H1 (cell line): ENCODE data around the gene CLP1. TPM values are rescaled to one million over a fixed set of nuclear protein-coding genes. Genes with fewer than 3 reads are reported as not detected.

ENCODE experiments used
- CTCF ChIA-PET: fragments of 300-600 bp; sonication (Branson Sonifier 250); formaldehyde crosslinking; loops from one replicate; lab custom pipeline; 2021; ENCODE audit not compliant: partially characterized antibody; lab: Charles Lee
- POLR2A ChIA-PET: fragments of 300-600 bp; sonication (Branson Sonifier 250); formaldehyde crosslinking; loops from one replicate; lab custom pipeline; 2021; ENCODE audit warnings: inconsistent platforms; ENCODE audit not compliant: partially characterized antibody; lab: Charles Lee
- DNase-seq, 2 experiments: peaks; one replicate each; pipeline versions ENCODE4 v3.0.0 to v3.0.0-alpha.2; 2010 to 2022; ENCODE audit warnings: low spot score in 2 of 2, low read depth in 1 of 2, mixed read lengths in 1 of 2
- FAIRE-seq: peaks from 2 replicates; lab custom pipeline; 2011; peaks lifted over from hg19 to GRCh38; lab: Jason Lieb, UNC
- H2AFZ ChIP-seq: 2 replicates; pipeline ENCODE4 v1.8.1; 2012; ENCODE audit warnings: low read length, inconsistent platforms
- H2AK5ac ChIP-seq: 2 replicates; pipeline ENCODE4 v1.6.1; 2013; ENCODE audit warnings: low read depth, low read length
- H2BK120ac ChIP-seq: replicated peaks from 2 replicates; pipeline ENCODE3; 2013; ENCODE audit warnings: low read depth, low read length, inconsistent platforms
- H2BK12ac ChIP-seq: 2 replicates; pipeline ENCODE4 v1.6.1; 2013; ENCODE audit warnings: low read depth, low read length
- H2BK15ac ChIP-seq: 2 replicates; pipeline ENCODE4 v1.6.1; 2013; ENCODE audit warnings: low read length
- H2BK20ac ChIP-seq: 2 replicates; pipeline ENCODE4 v1.6.1; 2013; ENCODE audit warnings: low read length
- H2BK5ac ChIP-seq: 2 replicates; pipeline ENCODE4 v1.6.1; 2013; ENCODE audit warnings: low read depth, low read length
- H3K14ac ChIP-seq: 2 replicates; pipeline ENCODE4 v1.6.1; 2013; ENCODE audit warnings: inconsistent platforms; ENCODE audit not compliant: insufficient read length
- H3K18ac ChIP-seq: 2 replicates; pipeline ENCODE4 v1.6.1; 2013; ENCODE audit warnings: low read length; ENCODE audit errors: extremely low read depth
- H3K23ac ChIP-seq: 2 replicates; pipeline ENCODE4 v1.6.1; 2013; ENCODE audit warnings: inconsistent platforms; ENCODE audit not compliant: insufficient read length
- H3K23me2 ChIP-seq: 2 replicates; pipeline ENCODE4 v1.6.1; 2013; ENCODE audit warnings: low read depth, low read length
- H3K27ac ChIP-seq: 2 replicates; pipeline ENCODE4 v1.6.1; 2011; ENCODE audit warnings: low read depth, low read length, inconsistent platforms
- H3K27me3 ChIP-seq, 4 experiments: replicated peaks in 1 of 4; 1 replicate in 1 of 4; 2 replicates in 3 of 4; pipeline versions ENCODE4 v1.6.1 to v1.8.1; 2011 to 2013; ENCODE audit warnings: low read length in 3 of 4, mild to moderate bottlenecking in 3 of 4, inconsistent platforms in 2 of 4, mixed read lengths in 2 of 4, moderate library complexity in 1 of 4; ENCODE audit not compliant: control insufficient read depth in 3 of 4, insufficient read depth in 3 of 4; ENCODE audit errors: extremely low read depth in 1 of 4
- H3K36me3 ChIP-seq, 4 experiments: 2 replicates each; pipeline versions ENCODE4 v1.6.1 to v1.8.1; 2011 to 2013; ENCODE audit warnings: mild to moderate bottlenecking in 4 of 4, low read length in 3 of 4, moderate library complexity in 2 of 4, control low read depth in 1 of 4, inconsistent platforms in 1 of 4; ENCODE audit not compliant: insufficient read depth in 4 of 4, control insufficient read depth in 2 of 4
- H3K4ac ChIP-seq: replicated peaks from 2 replicates; pipeline ENCODE3; 2013; ENCODE audit warnings: low read length, low read depth, mixed read lengths, inconsistent platforms; ENCODE audit not compliant: insufficient read length
- H3K4me1 ChIP-seq, 4 experiments: replicated peaks in 1 of 4; 1 replicate in 1 of 4; 2 replicates in 3 of 4; pipeline versions ENCODE4 v1.6.1 to v1.8.1; 2011 to 2013; ENCODE audit warnings: low read length in 3 of 4, inconsistent platforms in 2 of 4, mixed read lengths in 1 of 4; ENCODE audit not compliant: insufficient read depth in 4 of 4, control insufficient read depth in 3 of 4
- H3K4me2 ChIP-seq, 2 experiments: 2 replicates each; pipeline versions ENCODE4 v1.6.1 to v1.8.1; 2011 to 2013; ENCODE audit warnings: low read depth in 2 of 2, low read length in 2 of 2, control low read depth in 1 of 2, inconsistent platforms in 1 of 2, mild to moderate bottlenecking in 1 of 2; ENCODE audit not compliant: insufficient read depth in 1 of 2
- H3K4me3 ChIP-seq, 4 experiments: fragments of 200-600, 300-600 bp in 1 of 4; sonication (generic), shearing (Covaris generic), sonication (Bioruptor Twin) in 1 of 4; 2 replicates each; pipeline versions ENCODE4 v1.5.1 to v1.8.1; 2011 to 2016; ENCODE audit warnings: low read length in 4 of 4, low read depth in 3 of 4, control low read depth in 2 of 4, inconsistent platforms in 2 of 4, mild to moderate bottlenecking in 2 of 4, mixed read lengths in 1 of 4, moderate library complexity in 1 of 4; ENCODE audit not compliant: insufficient read depth in 2 of 4; ENCODE audit errors: extremely low read depth in 1 of 4
- H3K56ac ChIP-seq: replicated peaks from 2 replicates; pipeline ENCODE3; 2013; ENCODE audit warnings: low read depth, mild to moderate bottlenecking, mixed read lengths, low read length, inconsistent platforms; ENCODE audit not compliant: insufficient read length
- H3K79me1 ChIP-seq: 2 replicates; pipeline ENCODE4 v1.6.1; 2013; ENCODE audit warnings: low read depth, low read length, control low read depth
- H3K79me2 ChIP-seq, 2 experiments: 2 replicates each; pipeline versions ENCODE4 v1.6.1 to v1.8.1; 2012 to 2013; ENCODE audit warnings: low read length in 2 of 2, mild to moderate bottlenecking in 2 of 2, inconsistent platforms in 1 of 2; ENCODE audit not compliant: insufficient read depth in 2 of 2, control insufficient read depth in 1 of 2
- H3K9ac ChIP-seq, 4 experiments: replicated peaks in 1 of 4; 1 replicate in 1 of 4; 2 replicates in 3 of 4; pipeline versions ENCODE4 v1.6.1 to v1.8.1; 2011 to 2013; ENCODE audit warnings: low read depth in 3 of 4, low read length in 3 of 4, control low read depth in 2 of 4, mild to moderate bottlenecking in 2 of 4, moderate library complexity in 2 of 4, inconsistent platforms in 1 of 4; ENCODE audit errors: extremely low read depth in 1 of 4
- H3K9me3 ChIP-seq, 2 experiments: 2 replicates each; pipeline versions ENCODE4 v1.6.1 to v1.8.1; 2012 to 2013; ENCODE audit warnings: mild to moderate bottlenecking in 2 of 2, moderate library complexity in 2 of 2, control low read depth in 1 of 2, inconsistent platforms in 1 of 2, low read depth in 1 of 2, low read length in 1 of 2, mixed read lengths in 1 of 2; ENCODE audit not compliant: insufficient read depth in 2 of 2
- H4K20me1 ChIP-seq, 2 experiments: replicated peaks in 1 of 2; 2 replicates each; pipeline versions ENCODE3 to v1.8.1; 2011 to 2013; ENCODE audit warnings: inconsistent platforms in 2 of 2, low read length in 2 of 2, mild to moderate bottlenecking in 1 of 2; ENCODE audit not compliant: insufficient read depth in 2 of 2, control insufficient read depth in 1 of 2
- H4K5ac ChIP-seq: 2 replicates; pipeline ENCODE4 v1.6.1; 2013; ENCODE audit warnings: low read length, low read depth, mixed read lengths, inconsistent platforms; ENCODE audit not compliant: insufficient read length
- H4K8ac ChIP-seq: 2 replicates; pipeline ENCODE4 v1.8.0; 2013; ENCODE audit warnings: mild to moderate bottlenecking, moderate library complexity, low read length, inconsistent platforms; ENCODE audit not compliant: insufficient read depth; ENCODE audit errors: extremely low read depth
- H4K91ac ChIP-seq: replicated peaks from 2 replicates; pipeline ENCODE3; 2013; ENCODE audit warnings: low read length, mixed read lengths, inconsistent platforms; ENCODE audit not compliant: insufficient read length
- JUN ChIP-seq: IDR thresholded peaks from 2 replicates; pipeline ENCODE4 v1.6.1; 2011; ENCODE audit warnings: low read depth, mild to moderate bottlenecking, improper control_type of control experiment, low read length
- POLR2A ChIP-seq, 2 experiments: IDR thresholded peaks; 1 replicate in 1 of 2; 2 replicates in 1 of 2; pipeline ENCODE4 v1.6.1; 2011; ENCODE audit warnings: low read depth in 2 of 2, low read length in 2 of 2, mild to moderate bottlenecking in 2 of 2; ENCODE audit errors: control extremely low read depth in 1 of 2
- WGBS, 2 experiments: shearing (Covaris generic) in 1 of 2; methylation state at CpG; one replicate each; pipeline versions ENCODE4 v1.1.6 to v1.1.7; 2013 to 2015; ENCODE audit warnings: low lambda C conversion rate in 2 of 2, mixed read lengths in 2 of 2, inconsistent platforms in 1 of 2, low coverage in 1 of 2, missing lambda C conversion rate in 1 of 2; ENCODE audit not compliant: insufficient replicate concordance in 2 of 2, insufficient coverage in 1 of 2, insufficient read length in 1 of 2; ENCODE audit errors: extremely low coverage in 1 of 2, missing lambda C conversion rate in 1 of 2; 5-methylcytosine and 5-hydroxymethylcytosine counted together
- polyA plus RNA-seq, 7 experiments: library from polyadenylated mRNA; depleted of rRNA in 3 of 7; stranded (reverse) in 5 of 7; unstranded in 2 of 7; fragments of >200 nt in 5 of 7; fragments of 200-250 nt in 2 of 7; gene quantifications; 1 replicate in 5 of 7; 2 replicates in 1 of 7; 4 replicates in 1 of 7; pipeline versions ENCODE4 v1.2.1 to v1.2.3, GENCODE V29; 2011 to 2013; ENCODE audit warnings: missing spikeins in 2 of 7, mixed read lengths in 2 of 7
- total RNA-seq: library from RNA; stranded (reverse); fragmentation: NEBNext Ultra II Directional; extraction: Animal tissue kit (Norgen Biotek cat#: 25700); gene quantifications from 2 replicates; pipeline ENCODE4 v1.2.1, GENCODE V29; 2021

Gene CLP1
- total and polyA plus RNA-seq, 2 of the 8 experiments (the other 6 are each of a cell fraction or from before 2014, with no cell fraction given) = 29.4 to 29.9 TPM

DNA sequence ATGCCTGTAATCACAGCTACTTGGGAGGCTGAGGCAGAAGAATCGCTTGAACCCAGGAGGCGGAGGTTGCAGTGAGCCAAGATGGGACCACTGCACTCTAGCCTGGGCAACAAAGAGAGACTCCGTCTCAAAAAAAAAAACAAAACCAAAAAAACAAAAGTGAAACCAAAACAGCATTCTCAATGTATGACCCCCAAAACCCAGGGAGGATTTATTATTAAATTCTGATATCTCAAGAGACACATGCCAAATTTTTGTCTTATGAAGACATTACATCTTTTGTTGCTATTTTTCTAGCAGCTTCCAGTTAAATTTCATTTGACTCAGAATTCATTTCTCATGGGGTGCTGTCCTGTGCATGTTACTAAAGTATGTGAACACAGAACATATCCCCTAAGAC is 4.9 kb upstream of the CLP1 start:
- ChIA-PET CTCF (interaction anchor here (0.6 to 2.8 kb wide), 7 partner anchors 8 to 1533 kb away, joined by 3 to 20 read pairs (median 4); no protein-coding TSS in a partner anchor), POLR2A (interaction anchor here (0.6 to 29.6 kb wide), 14 partner anchors 10 to 311 kb away, joined by 3 to 1546 read pairs (median 4); partner anchors contain the start of genes RTN4RL2, SELENOH, SERPING1 and UBE2L6)
- no peak overlapping the region for H3K9ac ChIP-seq
- no peak overlapping the region for H4K91ac ChIP-seq
- H3K79me1 ChIP-seq = no peaks in the 10 kb centered on the region
- no peak overlapping the region for H3K18ac ChIP-seq
- H3K4me2 ChIP-seq = no peak overlapping the region
- H4K5ac ChIP-seq = no peak overlapping the region
- H2BK5ac ChIP-seq = no peak overlapping the region
- peaks cover 0 to 7% of the 10 kb centered on the region in 2 experiments for H4K20me1 ChIP-seq
- H3K36me3 ChIP-seq = no peaks in the 10 kb centered on the region
- no peak overlapping the region for H2BK120ac ChIP-seq
- no peak overlapping the region for H3K4me3 ChIP-seq
- no peak overlapping the region for H4K8ac ChIP-seq
- H3K56ac ChIP-seq = no peak overlapping the region
- H2AK5ac ChIP-seq = no peak overlapping the region
- peaks cover 24% of the 10 kb centered on the region for H3K23me2 ChIP-seq
- WGBS, 2 experiments = 87% methylated on average over 3 of the region's 3 CpGs; no CpG with 5 or more reads in 1 of the 2 experiments
- H2BK12ac ChIP-seq = no peak overlapping the region
- no peak overlapping the region for H2BK15ac ChIP-seq
- no peak overlapping the region for H3K14ac ChIP-seq
- peaks cover 12 to 24% (median 18%) of the 10 kb centered on the region in 4 experiments for H3K4me1 ChIP-seq
- TF ChIP-seq JUN = no peak
- TF ChIP-seq POLR2A (IDR thresholded peaks at IDR 0.05; ENCODE audit: control extremely low read depth in 1 of 2, low read depth in 2 of 2, low read length in 2 of 2) = peak in 1 of 2 experiments; percentile 42; a peak in 2 of 3 replicates
- TF ChIP-seq, all 59 proteins: peak for 1
- Histone ChIP-seq H2BK20ac (no peak overlapping the region), H3K4ac (no peak overlapping the region), H3K23ac (no peak overlapping the region), H3K9me3 (no peaks in the 10 kb centered on the region), H2AFZ (no peak overlapping the region), H3K27ac (no peak overlapping the region), H3K79me2 (peaks cover 0 to under 1% of the 10 kb centered on the region in 2 experiments; a peak in 1 of 4 replicates), H3K27me3 (peaks cover 0 to 4% (median 1%) of the 10 kb centered on the region in 4 experiments; a peak in 5 of 7 replicates)
- DNase-seq = no peak
- FAIRE-seq = no peak
